H9 (cell line): ENCODE data around the gene MBD3L2B. TPM values are rescaled to one million over a fixed set of nuclear protein-coding genes. Genes with fewer than 3 reads are reported as not detected.
"Not testable (repeated sequence)": the region's sequence is repeated elsewhere in the genome, so short reads cannot be mapped to it uniquely, and the experiment has no call there.

Source experiments
- DNase-seq: peaks from one replicate; pipeline ENCODE4 v3.0.0-alpha.2; 2017
- H2AFZ ChIP-seq: one replicate; pipeline ENCODE4 v1.6.1; 2013; ENCODE audit warnings: mild to moderate bottlenecking, low read length, control low read depth, moderate library complexity
- H2AK5ac ChIP-seq: 2 replicates; pipeline ENCODE4 v1.6.1; 2013; ENCODE audit warnings: low read length, control low read depth, mixed read lengths; ENCODE audit not compliant: insufficient read length
- H2BK120ac ChIP-seq: one replicate; pipeline ENCODE4 v1.6.1; 2013; ENCODE audit warnings: low read depth, mild to moderate bottlenecking, low read length, control low read depth, inconsistent platforms; ENCODE audit not compliant: poor library complexity, severe bottlenecking
- H2BK12ac ChIP-seq: 2 replicates; pipeline ENCODE4 v1.6.1; 2013; ENCODE audit warnings: low read length, control low read depth, mixed read lengths, low read depth; ENCODE audit not compliant: insufficient read length
- H2BK15ac ChIP-seq: 2 replicates; pipeline ENCODE4 v1.6.1; 2013; ENCODE audit warnings: low read depth, low read length, control low read depth
- H2BK20ac ChIP-seq: one replicate; pipeline ENCODE4 v1.6.1; 2013; ENCODE audit warnings: low read depth, mild to moderate bottlenecking, low read length, control low read depth, inconsistent platforms; ENCODE audit not compliant: poor library complexity, severe bottlenecking
- H2BK5ac ChIP-seq: 2 replicates; pipeline ENCODE4 v1.6.1; 2013; ENCODE audit warnings: low read length, control low read depth, mixed read lengths; ENCODE audit not compliant: insufficient read length
- H3K14ac ChIP-seq: 2 replicates; pipeline ENCODE4 v1.6.1; 2013; ENCODE audit warnings: low read length, control low read depth; ENCODE audit not compliant: insufficient read depth
- H3K18ac ChIP-seq: 2 replicates; pipeline ENCODE4 v1.6.1; 2013; ENCODE audit warnings: low read depth, mild to moderate bottlenecking, mixed read lengths, low read length, control low read depth; ENCODE audit not compliant: insufficient read length
- H3K23ac ChIP-seq: 2 replicates; pipeline ENCODE4 v1.6.1; 2013; ENCODE audit warnings: low read length, control low read depth, mixed read lengths, low read depth; ENCODE audit not compliant: insufficient read length
- H3K23me2 ChIP-seq: 2 replicates; pipeline ENCODE4 v1.6.1; 2013; ENCODE audit warnings: low read depth, mild to moderate bottlenecking, mixed read lengths, low read length, control low read depth; ENCODE audit not compliant: insufficient read length, poor library complexity, severe bottlenecking
- H3K27ac ChIP-seq: 2 replicates; pipeline ENCODE4 v1.5.1; 2013; ENCODE audit warnings: low read length, control low read depth, mixed read lengths, low read depth; ENCODE audit not compliant: insufficient read length
- H3K27me3 ChIP-seq: 2 replicates; pipeline ENCODE4 v1.6.1; 2013; ENCODE audit warnings: low read length, control low read depth, inconsistent platforms; ENCODE audit not compliant: insufficient read depth
- H3K4ac ChIP-seq: 2 replicates; pipeline ENCODE4 v1.6.1; 2013; ENCODE audit warnings: low read depth, mild to moderate bottlenecking, control low read depth, inconsistent platforms, low read length, moderate library complexity
- H3K4me1 ChIP-seq: 2 replicates; pipeline ENCODE4 v1.6.1; 2013; ENCODE audit warnings: low read length, control low read depth, inconsistent platforms; ENCODE audit not compliant: insufficient read depth
- H3K4me2 ChIP-seq: 2 replicates; pipeline ENCODE4 v1.6.1; 2013; ENCODE audit warnings: low read length, control low read depth, mixed read lengths; ENCODE audit not compliant: insufficient read length, insufficient read depth
- H3K56ac ChIP-seq: 2 replicates; pipeline ENCODE4 v1.6.1; 2013; ENCODE audit warnings: low read depth, mild to moderate bottlenecking, mixed read lengths, low read length, control low read depth; ENCODE audit not compliant: insufficient read length
- H3K79me1 ChIP-seq: 2 replicates; pipeline ENCODE4 v1.6.1; 2013; ENCODE audit warnings: low read depth, mild to moderate bottlenecking, moderate library complexity, low read length, control low read depth, inconsistent platforms; ENCODE audit not compliant: insufficient read depth, poor library complexity, severe bottlenecking
- H3K79me2 ChIP-seq: 2 replicates; pipeline ENCODE4 v1.6.1; 2013; ENCODE audit warnings: low read length, control low read depth, inconsistent platforms; ENCODE audit not compliant: insufficient read depth
- H3K9ac ChIP-seq: 2 replicates; pipeline ENCODE4 v1.6.1; 2013; ENCODE audit warnings: low read length, control low read depth, mixed read lengths; ENCODE audit not compliant: insufficient read length; ENCODE audit errors: extremely low read depth
- H3K9me3 ChIP-seq: one replicate; pipeline ENCODE4 v1.6.1; 2013; ENCODE audit warnings: low read depth, low read length, inconsistent platforms; ENCODE audit not compliant: control insufficient read depth
- H3T11ph ChIP-seq: one replicate; pipeline ENCODE4 v1.6.1; 2013; ENCODE audit warnings: mild to moderate bottlenecking, low read length, control low read depth, inconsistent platforms
- H4K20me1 ChIP-seq: one replicate; pipeline ENCODE4 v1.6.1; 2013; ENCODE audit not compliant: control insufficient read depth, insufficient read length, insufficient read depth
- H4K5ac ChIP-seq: 2 replicates; pipeline ENCODE4 v1.6.1; 2013; ENCODE audit warnings: low read depth, mild to moderate bottlenecking, mixed read lengths, low read length, control low read depth; ENCODE audit not compliant: insufficient read length
- H4K8ac ChIP-seq: replicated peaks from 2 replicates; pipeline ENCODE4 v1.6.1; 2013; ENCODE audit warnings: low read length, control low read depth, mixed read lengths, low read depth; ENCODE audit not compliant: insufficient read length
- H4K91ac ChIP-seq: 2 replicates; pipeline ENCODE4 v1.6.1; 2013; ENCODE audit warnings: low read depth, mild to moderate bottlenecking, moderate library complexity, mixed read lengths, low read length, control low read depth; ENCODE audit not compliant: insufficient read length
- H3K27ac Mint-ChIP-seq, 3 experiments: 2 replicates in 2 of 3; 3 replicates in 1 of 3; pipeline ENCODE4 v1.8.0; 2020 to 2021; ENCODE audit warnings: mixed read lengths in 3 of 3, mild to moderate bottlenecking in 1 of 3, moderate library complexity in 1 of 3
- H3K27me3 Mint-ChIP-seq: 2 replicates; pipeline ENCODE4 v1.8.0; 2021; ENCODE audit warnings: low read depth, mild to moderate bottlenecking, moderate library complexity, mixed read lengths
- H3K36me3 Mint-ChIP-seq, 3 experiments: 2 replicates in 2 of 3; 3 replicates in 1 of 3; pipeline ENCODE4 v1.8.0; 2020 to 2021; ENCODE audit warnings: low read depth in 3 of 3, mixed read lengths in 3 of 3; ENCODE audit not compliant: insufficient read depth in 1 of 3
- H3K4me1 Mint-ChIP-seq, 2 experiments: 2 replicates each; pipeline ENCODE4 v1.8.0; 2020; ENCODE audit warnings: mixed read lengths in 2 of 2
- H3K4me3 Mint-ChIP-seq, 2 experiments: 2 replicates in 1 of 2; 3 replicates in 1 of 2; pipeline ENCODE4 v1.8.0; 2020 to 2021; ENCODE audit warnings: mild to moderate bottlenecking in 2 of 2, mixed read lengths in 2 of 2, moderate library complexity in 1 of 2
- H3K9me3 Mint-ChIP-seq, 2 experiments: 2 replicates in 1 of 2; 3 replicates in 1 of 2; pipeline ENCODE4 v1.8.0; 2020; ENCODE audit warnings: mild to moderate bottlenecking in 2 of 2, mixed read lengths in 2 of 2, moderate library complexity in 1 of 2
- WGBS: extraction: QIAGEN DNeasy Blood & Tissue Kit; methylation state at CpG from one replicate; pipeline ENCODE4 v1.1.7; 2013; ENCODE audit warnings: missing lambda C conversion rate, low lambda C conversion rate, mixed read lengths; ENCODE audit not compliant: insufficient read length; ENCODE audit errors: extremely low coverage; 5-methylcytosine and 5-hydroxymethylcytosine counted together
- total RNA-seq: library from RNA; stranded (reverse); gene quantifications from 2 replicates; pipeline ENCODE4 v1.2.1, GENCODE V29; 2021

Gene MBD3L2B
- total RNA-seq, 1 experiment from 2014 or later = not detected

- H3K27ac ChIP-seq, H3K4me3 Mint-ChIP-seq, H3K56ac ChIP-seq, H2AK5ac ChIP-seq, H3K4me1 ChIP-seq, H3K14ac ChIP-seq, H3K4ac ChIP-seq, H2BK15ac ChIP-seq, H4K91ac ChIP-seq, H3K18ac ChIP-seq, H3K27ac Mint-ChIP-seq, H2BK120ac ChIP-seq, H4K5ac ChIP-seq, H3T11ph ChIP-seq, H3K79me2 ChIP-seq, H2BK5ac ChIP-seq, H2AFZ ChIP-seq, H3K4me2 ChIP-seq, H3K27me3 ChIP-seq, H4K8ac ChIP-seq, H3K9me3 Mint-ChIP-seq, H2BK12ac ChIP-seq, H3K79me1 ChIP-seq, H3K9ac ChIP-seq, H3K4me1 Mint-ChIP-seq, H3K23ac ChIP-seq, H2BK20ac ChIP-seq, H3K23me2 ChIP-seq, H3K9me3 ChIP-seq, H3K27me3 Mint-ChIP-seq, DNase-seq, H3K36me3 Mint-ChIP-seq, H4K20me1 ChIP-seq: not testable (repeated sequence)
- WGBS = no CpG with 5 or more reads among the region's 1 CpG
Measured at GRCh38 chr19:7028790-7029189, 7.6 kb upstream of the MBD3L2B start.
